Measurements from ENCODE around the gene ITIH3. TPM values are rescaled to one million over a fixed set of nuclear protein-coding genes. Genes with fewer than 3 reads are reported as not detected.

Gene ITIH3
- total and polyA plus RNA-seq, 7 experiments from 2014 or later, result not detected

GRCh38 chr3:52801839-52802238 is 7.2 kb downstream of the ITIH3 start:
- POLR2A ChIA-PET, result no interaction called here
- DNase-seq, result no peak
- intact Hi-C loops (cut with micrococcal nuclease), result no loop called here
- no peaks in the 10 kb centered on the region for H3K36me3 Mint-ChIP-seq
- Histone ChIP-seq H3K36me3 (ENCODE audit: control insufficient read depth in 2 of 3, insufficient read depth in 3 of 3, low read length in 3 of 3) (no peaks in the 10 kb centered on the region), H3K9me3 (ENCODE audit: control insufficient read depth in 2 of 3, low read length in 3 of 3) (no peaks in the 10 kb centered on the region), H3K27ac (ENCODE audit: low read depth, low read length) (no peak overlapping the region), H3K4me3 (ENCODE audit: low read length) (no peak overlapping the region), H3K27me3 (ENCODE audit: control insufficient read depth in 2 of 2, insufficient read depth in 2 of 2, low read length in 2 of 2) (no peaks in the 10 kb centered on the region), H3K4me1 (ENCODE audit: control insufficient read depth in 2 of 2, insufficient read depth in 2 of 2, low read length in 2 of 2) (no peaks in the 10 kb centered on the region)
- no peaks in the 10 kb centered on the region for H3K9me3 Mint-ChIP-seq
- H3K27me3 Mint-ChIP-seq, result peaks cover 0 to 5% (median 0%) of the 10 kb centered on the region in 5 donors
- CTCF ChIA-PET, result no interaction called here
- peaks cover 0 to 8% (median 0%) of the 10 kb centered on the region in 7 donors for H3K4me1 Mint-ChIP-seq
- no peak overlapping the region for H3K27ac Mint-ChIP-seq
- no peak for ATAC-seq
- no peak overlapping the region for H3K4me3 Mint-ChIP-seq

- DNase-seq (no peak), ATAC-seq (no peak)
- H3K4me1 ChIP-seq (ENCODE audit: control insufficient read depth in 2 of 2, insufficient read depth in 2 of 2, low read length in 2 of 2), result no peaks in the 10 kb centered on the region
- Mint-ChIP-seq H3K36me3 (no peaks in the 10 kb centered on the region), H3K27ac (no peak overlapping the region), H3K4me1 (peaks cover 3 to 9% (median 6%) of the 10 kb centered on the region in 7 donors), H3K9me3 (no peaks in the 10 kb centered on the region), H3K27me3 (no peaks in the 10 kb centered on the region), H3K4me3 (no peak overlapping the region)
- no peaks in the 10 kb centered on the region for H3K36me3 ChIP-seq (ENCODE audit: control insufficient read depth in 2 of 3, insufficient read depth in 3 of 3, low read length in 3 of 3)
- H3K27ac ChIP-seq (ENCODE audit: low read depth, low read length), result no peak overlapping the region
- H3K27me3 ChIP-seq (ENCODE audit: control insufficient read depth in 2 of 2, insufficient read depth in 2 of 2, low read length in 2 of 2), result no peaks in the 10 kb centered on the region
- ChIA-PET CTCF (no interaction called here), POLR2A (no interaction called here)
- intact Hi-C loops (cut with micrococcal nuclease), result no loop called here
- H3K9me3 ChIP-seq (ENCODE audit: control insufficient read depth in 2 of 3, low read length in 3 of 3), result no peaks in the 10 kb centered on the region
- no peak overlapping the region for H3K4me3 ChIP-seq (ENCODE audit: low read length)
Measured at GRCh38 chr3:52805270-52806039, 10.9 kb downstream of the ITIH3 start.

GRCh38 chr3:52809149-52809548 is 14.6 kb downstream of the ITIH3 start:
- no peak overlapping the region for H3K27ac ChIP-seq (ENCODE audit: low read depth, low read length)
- H3K36me3 ChIP-seq (ENCODE audit: control insufficient read depth in 2 of 3, insufficient read depth in 3 of 3, low read length in 3 of 3), result no peaks in the 10 kb centered on the region
- H3K4me1 ChIP-seq (ENCODE audit: control insufficient read depth in 2 of 2, insufficient read depth in 2 of 2, low read length in 2 of 2), result no peaks in the 10 kb centered on the region
- Mint-ChIP-seq H3K4me1 (peaks cover 5 to 9% (median 7%) of the 10 kb centered on the region in 7 donors), H3K36me3 (no peaks in the 10 kb centered on the region), H3K4me3 (no peak overlapping the region), H3K27ac (no peak overlapping the region), H3K27me3 (no peaks in the 10 kb centered on the region), H3K9me3 (no peaks in the 10 kb centered on the region)
- ChIA-PET POLR2A (no interaction called here), CTCF (no interaction called here)
- ATAC-seq, result no peak
- no peak for DNase-seq
- intact Hi-C loops (cut with micrococcal nuclease), result no loop called here
- H3K9me3 ChIP-seq (ENCODE audit: control insufficient read depth in 2 of 3, low read length in 3 of 3), result no peaks in the 10 kb centered on the region
- no peak overlapping the region for H3K4me3 ChIP-seq (ENCODE audit: low read length)
- no peaks in the 10 kb centered on the region for H3K27me3 ChIP-seq (ENCODE audit: control insufficient read depth in 2 of 2, insufficient read depth in 2 of 2, low read length in 2 of 2)

GRCh38 chr3:52809662-52810377 is 15.2 kb downstream of the ITIH3 start:
- Histone ChIP-seq H3K27me3 (ENCODE audit: control insufficient read depth in 2 of 2, insufficient read depth in 2 of 2, low read length in 2 of 2) (no peaks in the 10 kb centered on the region), H3K27ac (ENCODE audit: low read depth, low read length) (no peak overlapping the region), H3K4me1 (ENCODE audit: control insufficient read depth in 2 of 2, insufficient read depth in 2 of 2, low read length in 2 of 2) (no peaks in the 10 kb centered on the region), H3K4me3 (ENCODE audit: low read length) (no peak overlapping the region), H3K36me3 (ENCODE audit: control insufficient read depth in 2 of 3, insufficient read depth in 3 of 3, low read length in 3 of 3) (no peaks in the 10 kb centered on the region), H3K9me3 (ENCODE audit: control insufficient read depth in 2 of 3, low read length in 3 of 3) (no peaks in the 10 kb centered on the region)
- POLR2A ChIA-PET, result no interaction called here
- CTCF ChIA-PET, result no interaction called here
- no peaks in the 10 kb centered on the region for H3K9me3 Mint-ChIP-seq
- DNase-seq, result no peak
- peak overlapping the region in 2 of 9 donors; percentile 33 to 36 for H3K27ac Mint-ChIP-seq
- no peaks in the 10 kb centered on the region for H3K36me3 Mint-ChIP-seq
- H3K4me1 Mint-ChIP-seq, result peaks cover 5 to 9% (median 7%) of the 10 kb centered on the region in 7 donors
- H3K27me3 Mint-ChIP-seq, result no peaks in the 10 kb centered on the region
- intact Hi-C loops (cut with micrococcal nuclease), result no loop called here
- no peak overlapping the region for H3K4me3 Mint-ChIP-seq
- no peak for ATAC-seq

- POLR2A ChIA-PET, result no interaction called here
- no peaks in the 10 kb centered on the region for H3K27me3 ChIP-seq (ENCODE audit: control insufficient read depth in 2 of 2, insufficient read depth in 2 of 2, low read length in 2 of 2)
- Mint-ChIP-seq H3K36me3 (no peaks in the 10 kb centered on the region), H3K4me3 (no peak overlapping the region), H3K27ac (peak overlapping the region in 2 of 9 donors; percentile 19 to 62), H3K27me3 (no peaks in the 10 kb centered on the region), H3K9me3 (no peaks in the 10 kb centered on the region), H3K4me1 (peaks cover 5 to 9% (median 7%) of the 10 kb centered on the region in 7 donors)
- CTCF ChIA-PET, result interaction anchor here (1.0 kb wide), 1 partner anchor 10 kb away, joined by 3 read pairs; no protein-coding TSS in a partner anchor
- DNase-seq (no peak), ATAC-seq (no peak)
- H3K9me3 ChIP-seq (ENCODE audit: control insufficient read depth in 2 of 3, low read length in 3 of 3), result no peaks in the 10 kb centered on the region
- no peak overlapping the region for H3K4me3 ChIP-seq (ENCODE audit: low read length)
- no peaks in the 10 kb centered on the region for H3K36me3 ChIP-seq (ENCODE audit: control insufficient read depth in 2 of 3, insufficient read depth in 3 of 3, low read length in 3 of 3)
- H3K27ac ChIP-seq (ENCODE audit: low read depth, low read length), result no peak overlapping the region
- intact Hi-C loops (cut with micrococcal nuclease), result no loop called here
- no peaks in the 10 kb centered on the region for H3K4me1 ChIP-seq (ENCODE audit: control insufficient read depth in 2 of 2, insufficient read depth in 2 of 2, low read length in 2 of 2)
Measured at GRCh38 chr3:52810923-52811322, 16.3 kb downstream of the ITIH3 start.

- Histone ChIP-seq H3K4me3 (ENCODE audit: low read length) (no peak overlapping the region), H3K27ac (ENCODE audit: low read depth, low read length) (no peak overlapping the region), H3K9me3 (ENCODE audit: control insufficient read depth in 2 of 3, low read length in 3 of 3) (no peaks in the 10 kb centered on the region), H3K27me3 (ENCODE audit: control insufficient read depth in 2 of 2, insufficient read depth in 2 of 2, low read length in 2 of 2) (no peaks in the 10 kb centered on the region), H3K4me1 (ENCODE audit: control insufficient read depth in 2 of 2, insufficient read depth in 2 of 2, low read length in 2 of 2) (no peaks in the 10 kb centered on the region), H3K36me3 (ENCODE audit: control insufficient read depth in 2 of 3, insufficient read depth in 3 of 3, low read length in 3 of 3) (no peaks in the 10 kb centered on the region)
- DNase-seq (no peak), ATAC-seq (no peak)
- POLR2A ChIA-PET, result no interaction called here
- Mint-ChIP-seq H3K4me3 (no peak overlapping the region), H3K9me3 (no peaks in the 10 kb centered on the region), H3K36me3 (no peaks in the 10 kb centered on the region), H3K4me1 (peaks cover 5 to 9% (median 7%) of the 10 kb centered on the region in 7 donors), H3K27ac (peak overlapping the region in 3 of 9 donors; percentile 17 to 62 (median 21)), H3K27me3 (no peaks in the 10 kb centered on the region)
- CTCF ChIA-PET, result interaction anchor here (1.0 kb wide), 1 partner anchor 10 kb away, joined by 3 read pairs; no protein-coding TSS in a partner anchor
- intact Hi-C loops (cut with micrococcal nuclease), result no loop called here
Measured at GRCh38 chr3:52811452-52812011, 16.9 kb downstream of the ITIH3 start.
